ENCODE measurements around the gene LRRC10. TPM values are rescaled to one million over a fixed set of nuclear protein-coding genes. Genes with fewer than 3 reads are reported as not detected.
A peak's percentile ranks its signal among the peaks of the same experiment; 100 is the strongest.

The LRRC10 gene
- total RNA-seq, 4 donors from 2014 or later = not detected

Small RNA genes within 50 kb of the gene (microRNA-seq; reads per million reads assigned to microRNA genes)
- gene MIR3913-1 (ENCODE audit: borderline microRNAs expressed, borderline replicate concordance) = not detected
- not detected for gene MIR3913-2 (ENCODE audit: borderline microRNAs expressed, borderline replicate concordance)

Small RNA genes within 50 kb of the gene (small RNA-seq; reads per million reads assigned to genes)
- gene MIR3913-1 = 3.8 reads per million, percentile 84 among the genes with 10 or more reads in this experiment

Other genes with a start within 250 kb of the LRRC10 start
- 100 to 1,000 TPM in 1 of 4 donors, 10 to 100 TPM in 3; 27.4 to 159 (median 65.4) TPM for gene FRS2, start 140.5 kb downstream of the LRRC10 start, total RNA-seq
- 100 to 1,000 TPM in 3 of 4 donors, 10 to 100 TPM in 1; 59.1 to 200 (median 152) TPM for gene CCT2, start 25.4 kb downstream of the LRRC10 start, total RNA-seq
- gene BEST3, start 88.4 kb upstream of the LRRC10 start, total RNA-seq = under 1 TPM in 1 of 4 donors, not detected in 3; 0.21 TPM
- 10 to 100 TPM; 13.5 to 71.5 (median 21.1) TPM for gene RAB3IP, start 128.0 kb upstream of the LRRC10 start, total RNA-seq
- 1 to 10 TPM in 1 of 4 donors, not detected in 3; 1.5 TPM for gene MYRFL, start 214.3 kb upstream of the LRRC10 start, total RNA-seq

Measured in uterus (tissue), 4 donors.